ENCODE data around the gene FOXN3.
"Not testable (repeated sequence)": the region's sequence is repeated elsewhere in the genome, so short reads cannot be mapped to it uniquely, and the experiment has no call there.

FOXN3 gene

DNA sequence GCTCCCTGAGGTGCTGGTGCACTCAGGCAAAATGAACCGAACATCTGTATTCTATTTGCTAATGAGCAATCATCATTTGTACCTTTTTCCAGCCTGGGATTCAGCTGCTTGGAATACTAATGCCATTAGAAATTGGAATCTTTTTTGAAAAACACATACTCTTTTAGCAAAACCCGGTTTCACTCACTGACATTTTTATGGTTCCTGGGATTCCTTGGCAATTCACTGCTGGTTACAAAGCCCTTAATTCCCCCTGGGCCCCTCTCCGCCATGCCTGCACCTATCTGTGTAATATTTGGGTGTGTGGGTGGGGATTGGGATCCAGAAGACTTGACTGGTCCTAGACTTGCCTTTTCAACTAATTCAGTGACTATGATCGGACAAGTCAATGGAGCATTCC lies 199.1 kb downstream of the FOXN3 start:
- DNase-seq, result no peak

GRCh38 chr14:89215531-89215930 lies 201.5 kb downstream of the FOXN3 start:
- DNase-seq, result no peak

GRCh38 chr14:89215114-89215513 lies 201.9 kb downstream of the FOXN3 start:
- DNase-seq, result no peak

- DNase-seq, result no peak
Measured at GRCh38 chr14:89214221-89214965, 202.6 kb downstream of the FOXN3 start.

DNA sequence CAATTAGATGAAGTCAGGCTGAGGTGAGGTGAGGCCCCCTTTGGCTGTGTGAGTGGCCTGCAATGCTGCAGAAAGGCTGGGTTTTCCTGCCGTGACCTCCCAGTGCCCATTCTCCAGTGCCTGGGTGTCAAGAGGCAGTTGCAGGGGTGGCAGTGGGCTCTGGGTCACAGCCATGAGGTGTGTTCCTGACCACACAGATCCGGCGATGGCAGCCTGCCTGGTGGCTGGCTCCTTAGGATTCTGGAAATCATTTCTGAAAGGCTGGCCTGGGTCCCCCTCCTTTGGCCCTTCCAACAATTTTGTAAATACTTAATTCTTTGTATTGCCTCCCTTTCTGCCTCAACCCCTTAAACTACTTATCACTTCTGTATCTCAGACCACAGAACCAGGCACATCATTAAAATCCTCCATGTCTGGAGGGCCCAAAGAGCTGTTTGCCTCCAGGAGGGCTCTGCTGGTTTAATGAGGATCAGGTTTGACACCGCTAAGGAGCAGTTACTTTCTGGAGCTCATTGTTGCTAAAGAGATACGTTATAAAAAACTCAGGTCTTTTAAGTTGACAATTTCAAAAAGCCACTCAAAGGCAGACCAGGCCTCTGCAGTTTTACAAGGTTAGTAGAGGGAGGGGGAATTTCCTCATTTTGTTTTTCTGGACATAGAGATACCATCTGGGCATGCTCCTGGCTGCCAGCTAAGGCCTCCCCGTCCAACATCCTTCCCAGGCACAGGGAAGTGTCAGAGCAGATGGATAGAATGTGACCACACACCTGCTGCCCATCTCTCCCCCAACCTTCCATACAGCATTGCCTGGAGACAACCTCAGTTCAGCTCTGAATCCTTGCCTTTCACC lies 204.4 kb downstream of the FOXN3 start:
- DNase-seq, result no peak

- DNase-seq, result no peak
Measured at GRCh38 chr14:89209558-89209957, 207.5 kb downstream of the FOXN3 start.

DNA sequence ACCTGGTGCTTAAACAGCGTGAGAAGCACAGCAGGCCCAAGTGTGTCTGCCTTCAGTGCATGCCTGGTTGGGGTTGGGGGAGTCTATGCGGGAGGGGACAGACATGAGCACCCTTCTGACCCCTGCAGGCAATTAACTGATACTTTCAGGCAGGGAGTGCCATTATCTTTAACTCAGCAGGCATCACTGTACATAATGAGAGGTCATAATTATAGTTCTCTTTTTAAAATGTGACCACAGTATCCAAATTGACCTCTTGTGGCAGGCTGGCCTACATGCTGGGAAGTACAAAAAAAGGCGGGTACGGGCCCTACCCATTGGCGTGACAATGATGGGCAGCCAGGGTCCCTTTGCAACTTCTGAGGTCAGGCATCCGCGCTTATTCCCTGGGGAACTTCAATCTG lies 209.1 kb downstream of the FOXN3 start:
- DNase-seq, result no peak

DNA sequence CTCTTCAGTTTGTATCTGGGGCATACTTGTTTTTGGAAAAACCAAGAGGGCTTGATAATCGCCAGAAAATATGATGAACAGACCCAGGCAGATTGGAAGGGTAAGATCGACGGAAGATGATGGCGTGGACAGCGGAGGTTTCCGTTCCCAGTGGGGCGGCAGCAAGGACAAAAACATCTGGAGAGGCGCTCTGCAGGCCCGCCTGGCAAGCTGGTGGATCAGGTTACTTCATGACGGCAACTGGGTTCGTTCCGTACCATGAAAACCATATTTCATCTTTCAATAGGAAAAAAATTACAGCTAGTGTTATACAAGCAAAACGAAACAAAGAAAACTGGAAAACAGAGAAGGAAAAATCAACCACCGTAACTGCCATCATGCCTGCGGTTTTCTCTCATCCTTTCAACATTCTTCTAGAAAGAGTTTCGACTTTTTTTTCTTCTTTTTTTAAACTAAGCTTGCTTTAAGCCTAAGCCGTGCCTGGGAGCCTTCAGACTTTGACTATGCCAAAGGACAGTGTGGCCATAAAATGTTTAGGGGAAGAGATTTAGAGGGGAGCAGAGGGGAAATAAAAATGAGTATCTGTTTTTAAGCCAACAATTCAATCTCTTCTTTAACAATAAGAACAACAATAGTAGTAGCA lies 210.5 kb downstream of the FOXN3 start:
- no peak for DNase-seq

DNA sequence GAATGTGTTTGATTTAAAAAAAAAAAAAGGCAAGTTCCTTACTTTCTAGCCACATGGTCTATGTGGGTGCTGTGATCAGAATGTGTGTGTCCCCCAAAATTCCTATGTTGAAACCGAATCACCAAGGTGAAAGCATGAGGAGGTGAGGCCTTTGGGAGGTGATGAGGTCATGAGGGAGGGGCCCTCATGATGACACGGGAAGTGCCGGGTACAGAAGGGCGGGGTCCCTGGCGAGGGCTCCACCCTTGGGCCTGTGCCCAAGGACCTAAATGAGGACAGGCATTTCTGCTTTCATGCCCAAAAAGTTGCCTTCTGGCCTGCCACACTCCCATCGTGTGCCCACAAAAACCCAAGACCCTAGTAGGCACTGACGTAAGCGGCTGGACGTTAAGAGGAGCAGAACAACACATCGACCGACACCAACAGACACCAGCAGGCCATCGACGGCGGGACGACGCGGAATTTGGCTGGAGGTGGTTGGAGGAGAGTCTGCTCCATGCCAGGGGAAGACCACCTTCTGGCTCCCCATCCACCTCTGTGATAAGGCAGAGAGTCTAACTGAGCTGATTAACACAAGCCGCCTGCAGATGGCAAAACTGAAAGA lies 211.8 kb downstream of the FOXN3 start:
- DNase-seq, result no peak

- DNase-seq, result no peak
Measured at GRCh38 chr14:89202413-89203190, 214.4 kb downstream of the FOXN3 start.

DNA sequence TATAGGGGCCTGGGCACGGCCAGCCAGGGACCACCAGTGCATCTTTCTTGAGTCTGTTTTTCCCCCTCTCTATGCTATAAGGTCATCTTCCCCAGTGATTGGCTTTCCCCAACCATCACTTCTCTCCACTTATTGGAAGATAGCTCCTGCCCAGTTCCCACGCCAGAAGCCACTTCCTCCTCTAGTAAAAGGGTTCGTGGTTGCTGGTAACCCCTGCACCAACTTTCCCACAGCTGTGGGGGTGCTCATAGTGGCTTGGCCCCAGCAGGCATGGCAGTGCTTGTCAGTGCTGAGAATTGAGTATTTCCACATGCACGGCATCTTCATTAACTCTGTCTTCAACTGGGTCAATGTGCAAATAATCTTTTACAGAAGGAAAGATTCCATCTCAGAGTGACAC lies 215.4 kb downstream of the FOXN3 start:
- DNase-seq, result no peak

DNA sequence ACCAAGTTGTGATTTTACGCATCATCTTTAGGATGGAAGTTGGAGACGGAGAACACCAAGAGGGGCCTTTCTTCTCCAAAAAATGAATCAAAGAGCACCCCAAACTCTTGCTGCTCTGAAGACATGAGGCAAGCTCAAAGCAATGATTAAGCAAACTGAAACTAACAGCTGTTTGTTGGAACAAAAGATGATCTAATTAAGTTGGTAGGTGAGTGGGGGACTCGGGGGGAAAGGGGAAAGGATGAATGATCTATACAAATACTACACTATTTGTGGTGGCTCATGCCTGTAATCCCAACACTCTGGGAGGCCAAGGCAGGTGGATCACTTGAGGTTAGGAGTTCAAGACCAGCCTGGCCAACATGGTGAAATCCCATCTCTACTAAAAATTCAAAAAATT lies 217.7 kb downstream of the FOXN3 start:
- DNase-seq, result not testable (repeated sequence)

DNA sequence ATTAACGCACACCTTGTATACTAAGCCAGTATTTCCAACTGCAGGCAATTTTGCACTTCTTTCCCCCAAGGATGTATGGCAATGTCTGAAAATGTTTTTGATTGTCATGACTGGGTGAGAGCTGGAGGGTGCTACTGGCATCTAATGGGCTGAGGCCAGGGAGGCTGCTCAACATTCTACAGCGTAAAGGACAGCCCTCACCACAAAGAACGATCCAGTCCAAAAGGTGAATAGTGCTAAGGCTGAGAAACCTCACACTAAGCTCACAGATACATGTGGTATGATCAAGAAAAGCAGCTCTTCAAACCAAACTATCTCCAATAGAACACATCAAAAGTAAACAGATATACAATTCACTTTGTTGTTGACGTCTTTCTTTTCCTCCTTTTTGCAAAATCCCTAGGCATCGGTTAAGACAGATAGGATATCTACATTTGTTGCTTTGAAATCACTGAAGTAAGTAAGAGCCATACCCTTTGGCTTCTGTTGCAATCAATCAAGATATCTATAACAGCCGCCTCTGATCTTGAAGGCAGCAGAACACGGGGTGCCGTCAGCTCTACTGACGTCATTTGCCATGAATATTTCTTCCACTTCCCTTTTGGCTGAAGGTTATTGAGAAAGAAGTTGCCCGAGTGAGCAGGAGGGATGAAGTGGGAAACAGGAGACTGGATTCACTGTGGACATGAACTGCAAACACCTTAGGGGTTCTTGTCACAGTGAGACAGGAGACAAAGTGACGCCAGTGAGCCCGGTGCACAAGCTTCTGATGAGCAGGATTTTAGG lies 218.3 kb downstream of the FOXN3 start:
- no peak for DNase-seq

- no peak for DNase-seq
Measured at GRCh38 chr14:89197623-89198022, 219.4 kb downstream of the FOXN3 start.

DNA sequence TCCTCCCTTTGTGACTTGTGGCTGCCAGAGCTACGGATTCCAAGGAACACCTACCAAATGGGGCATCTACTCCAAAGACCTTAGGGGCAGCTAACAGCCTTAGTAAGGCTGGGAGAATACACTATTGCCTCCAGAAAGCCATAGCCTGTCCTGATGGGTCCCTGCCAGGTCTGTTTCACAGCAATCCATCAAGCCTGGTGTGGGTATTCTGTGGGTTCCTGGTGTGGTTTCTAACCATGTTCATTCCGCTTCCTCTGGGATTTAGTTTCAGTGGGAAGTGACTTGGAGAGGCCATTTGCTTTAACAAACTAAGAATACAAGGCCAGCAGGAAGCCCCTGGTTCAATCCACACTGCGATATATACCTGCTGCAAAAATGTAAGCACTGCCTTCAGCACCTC lies 220.5 kb downstream of the FOXN3 start:
- no peak for DNase-seq

GRCh38 chr14:89194376-89194775 lies 222.7 kb downstream of the FOXN3 start:
- no peak for DNase-seq

DNA sequence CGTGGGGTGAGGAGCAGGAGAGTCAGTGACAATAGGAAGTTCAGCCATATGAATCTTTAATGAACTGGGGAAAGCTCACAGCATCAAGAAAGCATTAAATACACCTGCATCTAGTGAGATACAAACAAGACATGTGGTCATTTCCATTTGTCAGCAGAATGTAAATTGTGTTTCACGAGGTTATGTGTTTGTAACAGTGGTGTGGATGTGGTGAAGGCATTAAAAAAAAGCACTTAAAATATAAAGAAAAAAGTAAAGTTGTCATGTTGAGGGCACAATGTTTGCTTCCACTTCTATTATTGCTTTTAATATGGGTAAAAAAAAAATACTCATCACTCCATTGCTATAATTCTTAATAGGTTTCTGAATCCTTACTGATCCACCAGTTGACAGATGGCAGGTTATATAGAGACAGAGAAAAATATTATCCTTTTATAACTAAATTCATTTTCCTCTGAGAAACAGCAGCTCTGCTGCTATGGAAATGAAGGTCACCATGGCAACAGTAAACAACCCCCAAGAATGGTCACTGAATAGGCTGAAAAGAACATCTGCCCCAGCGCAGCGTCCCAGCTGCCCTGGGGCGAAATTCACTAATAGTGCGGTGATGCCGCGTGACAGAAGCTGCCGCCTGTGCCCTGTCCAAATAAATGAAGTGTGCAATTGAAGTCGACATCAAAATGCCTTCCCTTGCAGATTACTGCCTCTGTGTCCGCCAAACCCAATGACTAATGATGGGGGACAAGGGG lies 226.1 kb downstream of the FOXN3 start:
- no peak for DNase-seq

DNA sequence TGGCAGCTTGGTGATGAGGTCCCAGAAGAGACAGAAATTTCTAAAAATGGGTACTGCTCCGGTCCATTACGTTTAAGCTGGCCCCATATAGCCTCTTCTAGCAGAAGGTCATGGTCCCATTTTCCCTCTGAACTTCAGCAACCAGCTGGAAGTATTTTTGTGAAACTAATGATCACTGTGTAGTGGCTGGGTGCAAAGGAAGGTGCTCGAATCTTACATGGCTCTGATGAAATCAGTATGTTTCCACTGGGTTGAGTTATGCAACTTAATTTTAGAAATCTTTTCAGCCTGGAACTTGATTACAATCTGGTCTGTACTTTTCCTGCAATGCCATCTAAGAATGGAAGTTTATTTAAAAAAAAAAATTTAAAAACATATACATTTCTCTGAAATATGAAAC lies 228.5 kb downstream of the FOXN3 start:
- no peak for DNase-seq

- DNase-seq, result no peak
Measured at GRCh38 chr14:89187501-89187900, 229.5 kb downstream of the FOXN3 start.

DNA sequence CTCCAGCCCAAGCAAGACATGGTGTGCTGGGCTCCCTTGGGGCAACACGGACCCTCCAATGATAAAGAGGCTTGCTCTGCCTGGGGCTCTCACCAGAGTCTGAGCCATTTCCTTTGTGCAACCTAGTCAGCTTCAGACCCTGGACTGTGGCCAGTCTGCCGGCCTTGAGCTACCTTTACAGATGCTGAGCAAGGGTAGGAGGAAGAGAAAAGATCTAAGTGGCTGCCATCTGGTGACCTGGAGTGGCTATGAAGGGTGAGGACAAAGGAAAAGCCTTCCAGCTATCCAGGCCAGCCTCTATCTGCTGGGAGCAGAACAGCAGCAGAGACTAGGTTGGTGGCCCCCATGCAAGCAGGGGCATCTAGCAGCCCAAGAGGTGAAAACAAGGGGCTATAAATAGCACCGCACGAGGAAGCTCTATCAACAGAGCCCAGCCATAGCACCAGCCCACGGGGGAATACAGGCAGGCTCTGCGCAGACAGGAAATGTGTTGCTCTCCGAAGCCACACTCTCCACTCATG lies 230.1 kb downstream of the FOXN3 start:
- no peak for DNase-seq
